K562 (cell line): ENCODE data around the gene CLDN5. TPM values are rescaled to one million over a fixed set of nuclear protein-coding genes. Genes with fewer than 3 reads are reported as not detected.

Experiments
- ARNT ChIP-seq, 2 experiments: fragments of 450-650 bp; IDR thresholded peaks; 2 replicates each; pipeline ENCODE4 v1.6.1; 2016; ENCODE audit warnings: mild to moderate bottlenecking in 1 of 2
- ASH1L ChIP-seq: fragments of 450-650 bp; IDR thresholded peaks from 2 replicates; pipeline ENCODE4 v1.6.1; 2018; ENCODE audit warnings: borderline replicate concordance, mild to moderate bottlenecking, low read depth; ENCODE audit not compliant: partially characterized antibody
- CCAR2 ChIP-seq: fragments of 200-400 bp; formaldehyde crosslinking; IDR thresholded peaks from 2 replicates; pipeline ENCODE4 v1.6.1; 2017; ENCODE audit warnings: mild to moderate bottlenecking, low read depth, low read length
- CEBPG ChIP-seq, 3 experiments: fragments of 200-800 bp in 1 of 3; sonication (Bioruptor generic) in 1 of 3; sonication (generic) in 1 of 3; formaldehyde crosslinking in 1 of 3; IDR thresholded peaks in 2 of 3; conservative IDR thresholded peaks in 1 of 3; 2 replicates each; pipeline versions ENCODE4 v1.6.1 to v1.8.0; 2016 to 2022; ENCODE audit warnings: missing compliant biosample characterization in 2 of 3, missing genetic modification characterization in 2 of 3, mild to moderate bottlenecking in 1 of 3, missing genetic modification reagents in 1 of 3
- DLX4 ChIP-seq: fragments of 250-450 bp; sonication (Bioruptor Pico); IDR thresholded peaks from 2 replicates; pipeline ENCODE4 v1.6.1; 2021; ENCODE audit warnings: mild to moderate bottlenecking
- MAFK ChIP-seq: IDR thresholded peaks from 2 replicates; pipeline ENCODE4 v1.6.1; 2011; ENCODE audit warnings: low read length, improper control_type of control experiment
- MLX ChIP-seq, 2 experiments: fragments of 450-650 bp in 1 of 2; sonication (generic) in 1 of 2; formaldehyde crosslinking; conservative IDR thresholded peaks; 2 replicates each; pipeline versions ENCODE4 v1.4.0 to v1.8.1; 2020 to 2022; ENCODE audit warnings: mild to moderate bottlenecking in 1 of 2, missing genetic modification reagents in 1 of 2
- PKNOX1 ChIP-seq: fragments of 450-650 bp; IDR thresholded peaks from 2 replicates; pipeline ENCODE4 v1.6.1; 2016
- RBFOX2 ChIP-seq: fragments of 200-400 bp; formaldehyde crosslinking; IDR thresholded peaks from 2 replicates; pipeline ENCODE4 v1.6.1; 2017; ENCODE audit warnings: low read depth, mild to moderate bottlenecking, low read length, moderate library complexity
- SREBF2 ChIP-seq: sonication (generic); formaldehyde crosslinking; IDR thresholded peaks from 2 replicates; pipeline ENCODE4 v1.4.0; 2020; ENCODE audit warnings: mild to moderate bottlenecking, missing genetic modification reagents
- TCF7 ChIP-seq: sonication (generic); IDR thresholded peaks from 2 replicates; pipeline ENCODE4 v1.6.1; 2016; ENCODE audit warnings: antibody characterized with exemption, borderline replicate concordance
- TEAD1 ChIP-seq, 2 experiments: fragments of 450-650 bp in 1 of 2; sonication (generic) in 1 of 2; formaldehyde crosslinking; IDR thresholded peaks; 2 replicates each; pipeline versions ENCODE4 v1.4.0 to v1.8.0; 2020 to 2022; ENCODE audit warnings: mild to moderate bottlenecking in 2 of 2, missing genetic modification reagents in 1 of 2
- XRCC4 ChIP-seq: IDR thresholded peaks from one replicate; pipeline ENCODE4 v1.6.1; 2011; ENCODE audit not compliant: insufficient read depth, insufficient read length; ENCODE audit errors: extremely low read depth
- ZNF644 ChIP-seq: fragments of 200-800 bp; sonication (Bioruptor generic); IDR thresholded peaks from 2 replicates; pipeline ENCODE4 v1.6.1; 2016; ENCODE audit warnings: low read depth, missing genetic modification characterization, missing compliant biosample characterization
- polyA plus RNA-seq, 8 experiments: library from polyadenylated mRNA; depleted of rRNA in 4 of 8; stranded (reverse) in 5 of 8; unstranded in 3 of 8; fragments of >200 nt; fragmentation: Nextera tagmentation in 2 of 8; fragmentation: Illumina TruSeq in 1 of 8; extraction: Ambion mirVana in 2 of 8; extraction: Trizol in 1 of 8; gene quantifications; 2 replicates each; pipeline versions ENCODE4 v1.2.1 to v1.2.3, GENCODE V29; 2011 to 2014; ENCODE audit warnings: inconsistent platforms in 1 of 8, missing spikeins in 1 of 8
- total RNA-seq, 7 experiments: library from RNA; depleted of rRNA in 6 of 7; stranded (reverse); fragments of >200 nt in 6 of 7; fragmentation: Illumina TruSeq in 2 of 7; extraction: Trizol in 2 of 7; gene quantifications; 2 replicates each; pipeline versions ENCODE4 v1.2.1 to v1.2.3, GENCODE V29; 2011 to 2021; ENCODE audit warnings: low replicate concordance in 1 of 7
- TF ChIP-seq, protein P1 (sequence below), 2 experiments: fragments of 200-800 bp in 1 of 2; sonication (Bioruptor generic) in 1 of 2; sonication (generic) in 1 of 2; formaldehyde crosslinking in 1 of 2; IDR thresholded peaks in 1 of 2; conservative IDR thresholded peaks in 1 of 2; 2 replicates each; pipeline versions ENCODE4 v1.5.0 to v1.6.1; 2016 to 2020; ENCODE audit warnings: missing compliant biosample characterization in 1 of 2, missing genetic modification characterization in 1 of 2, missing genetic modification reagents in 1 of 2
- TF ChIP-seq, protein P2 (sequence below), 3 experiments: fragments of 200-800 bp in 1 of 3; sonication (Bioruptor generic) in 1 of 3; sonication (generic) in 1 of 3; formaldehyde crosslinking in 1 of 3; IDR thresholded peaks; 2 replicates each; pipeline versions ENCODE4 v1.6.1 to v1.8.0; 2016 to 2022; ENCODE audit warnings: mild to moderate bottlenecking in 2 of 3, missing compliant biosample characterization in 2 of 3, missing genetic modification characterization in 2 of 3, missing genetic modification reagents in 1 of 3
- TF ChIP-seq, protein P3 (sequence below): fragments of 450-650 bp; IDR thresholded peaks from 2 replicates; pipeline ENCODE4 v1.6.1; 2016; ENCODE audit warnings: borderline replicate concordance

CLDN5 gene
- total and polyA plus RNA-seq, 9 of the 15 experiments (the other 6 are each of a cell fraction or from before 2014, with no cell fraction given), result 0.20 TPM; not detected in 8

- TF ChIP-seq, protein P1, sequence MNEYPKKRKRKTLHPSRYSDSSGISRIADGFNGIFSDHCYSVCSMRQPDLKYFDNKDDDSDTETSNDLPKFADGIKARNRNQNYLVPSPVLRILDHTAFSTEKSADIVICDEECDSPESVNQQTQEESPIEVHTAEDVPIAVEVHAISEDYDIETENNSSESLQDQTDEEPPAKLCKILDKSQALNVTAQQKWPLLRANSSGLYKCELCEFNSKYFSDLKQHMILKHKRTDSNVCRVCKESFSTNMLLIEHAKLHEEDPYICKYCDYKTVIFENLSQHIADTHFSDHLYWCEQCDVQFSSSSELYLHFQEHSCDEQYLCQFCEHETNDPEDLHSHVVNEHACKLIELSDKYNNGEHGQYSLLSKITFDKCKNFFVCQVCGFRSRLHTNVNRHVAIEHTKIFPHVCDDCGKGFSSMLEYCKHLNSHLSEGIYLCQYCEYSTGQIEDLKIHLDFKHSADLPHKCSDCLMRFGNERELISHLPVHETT (CRISPR knock-in tag; conservative IDR thresholded peaks at IDR 0.05 in 1 of 2, IDR thresholded peaks at IDR 0.05 in 1 of 2), result 0 out of 4 replicates have a peak, but pooled peaks of 1 of the 2 experiments have one; percentile 37
- TF ChIP-seq, protein P2, sequence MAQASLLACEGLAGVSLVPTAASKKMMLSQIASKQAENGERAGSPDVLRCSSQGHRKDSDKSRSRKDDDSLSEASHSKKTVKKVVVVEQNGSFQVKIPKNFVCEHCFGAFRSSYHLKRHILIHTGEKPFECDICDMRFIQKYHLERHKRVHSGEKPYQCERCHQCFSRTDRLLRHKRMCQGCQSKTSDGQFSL (CRISPR knock-in tag; IDR thresholded peaks at IDR 0.05), result 0 out of 2 replicates have a peak, but pooled peaks have one; percentile 42
- TF ChIP-seq, protein P2 (tag; IDR thresholded peaks at IDR 0.05), result no peak
- TF ChIP-seq TEAD1 (CRISPR knock-in tag; IDR thresholded peaks at IDR 0.05), result 0 out of 4 replicates have a peak, but pooled peaks of 1 of the 2 experiments have one; percentile 24
- no peak for TF ChIP-seq ARNT (IDR thresholded peaks at IDR 0.05)
- TF ChIP-seq, protein P3, sequence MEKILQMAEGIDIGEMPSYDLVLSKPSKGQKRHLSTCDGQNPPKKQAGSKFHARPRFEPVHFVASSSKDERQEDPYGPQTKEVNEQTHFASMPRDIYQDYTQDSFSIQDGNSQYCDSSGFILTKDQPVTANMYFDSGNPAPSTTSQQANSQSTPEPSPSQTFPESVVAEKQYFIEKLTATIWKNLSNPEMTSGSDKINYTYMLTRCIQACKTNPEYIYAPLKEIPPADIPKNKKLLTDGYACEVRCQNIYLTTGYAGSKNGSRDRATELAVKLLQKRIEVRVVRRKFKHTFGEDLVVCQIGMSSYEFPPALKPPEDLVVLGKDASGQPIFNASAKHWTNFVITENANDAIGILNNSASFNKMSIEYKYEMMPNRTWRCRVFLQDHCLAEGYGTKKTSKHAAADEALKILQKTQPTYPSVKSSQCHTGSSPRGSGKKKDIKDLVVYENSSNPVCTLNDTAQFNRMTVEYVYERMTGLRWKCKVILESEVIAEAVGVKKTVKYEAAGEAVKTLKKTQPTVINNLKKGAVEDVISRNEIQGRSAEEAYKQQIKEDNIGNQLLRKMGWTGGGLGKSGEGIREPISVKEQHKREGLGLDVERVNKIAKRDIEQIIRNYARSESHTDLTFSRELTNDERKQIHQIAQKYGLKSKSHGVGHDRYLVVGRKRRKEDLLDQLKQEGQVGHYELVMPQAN, result no peak
- TF ChIP-seq CCAR2, result 0 out of 2 replicates have a peak, but pooled peaks have one; percentile 40
- no peak for TF ChIP-seq MLX (CRISPR knock-in tag; conservative IDR thresholded peaks at IDR 0.05)
- TF ChIP-seq ZNF644 (tag), result no peak
- no peak for TF ChIP-seq XRCC4
- 0 out of 2 replicates have a peak, but pooled peaks have one; percentile 33 for TF ChIP-seq CEBPG (CRISPR knock-in tag; IDR thresholded peaks at IDR 0.05)
- TF ChIP-seq CEBPG (tag; conservative IDR thresholded peaks at IDR 0.05 in 1 of 2, IDR thresholded peaks at IDR 0.05 in 1 of 2), result no peak
- no peak for TF ChIP-seq DLX4 (CRISPR knock-in tag)
- peak; percentile 39 for TF ChIP-seq RBFOX2
- no peak for TF ChIP-seq TCF7
- TF ChIP-seq ASH1L, result no peak
- TF ChIP-seq MAFK, result no peak
- no peak for TF ChIP-seq SREBF2
- no peak for TF ChIP-seq PKNOX1
These were observed 4.9 kb downstream of the CLDN5 start (continued) for GRCh38 chr22:19519041-19519926.
